ENCODE measurements around the gene GAS7. TPM values are rescaled to one million over a fixed set of nuclear protein-coding genes. Genes with fewer than 3 reads are reported as not detected.

The GAS7 gene
- total RNA-seq, 1 donor from 2014 or later, result 50.6 TPM

DNA sequence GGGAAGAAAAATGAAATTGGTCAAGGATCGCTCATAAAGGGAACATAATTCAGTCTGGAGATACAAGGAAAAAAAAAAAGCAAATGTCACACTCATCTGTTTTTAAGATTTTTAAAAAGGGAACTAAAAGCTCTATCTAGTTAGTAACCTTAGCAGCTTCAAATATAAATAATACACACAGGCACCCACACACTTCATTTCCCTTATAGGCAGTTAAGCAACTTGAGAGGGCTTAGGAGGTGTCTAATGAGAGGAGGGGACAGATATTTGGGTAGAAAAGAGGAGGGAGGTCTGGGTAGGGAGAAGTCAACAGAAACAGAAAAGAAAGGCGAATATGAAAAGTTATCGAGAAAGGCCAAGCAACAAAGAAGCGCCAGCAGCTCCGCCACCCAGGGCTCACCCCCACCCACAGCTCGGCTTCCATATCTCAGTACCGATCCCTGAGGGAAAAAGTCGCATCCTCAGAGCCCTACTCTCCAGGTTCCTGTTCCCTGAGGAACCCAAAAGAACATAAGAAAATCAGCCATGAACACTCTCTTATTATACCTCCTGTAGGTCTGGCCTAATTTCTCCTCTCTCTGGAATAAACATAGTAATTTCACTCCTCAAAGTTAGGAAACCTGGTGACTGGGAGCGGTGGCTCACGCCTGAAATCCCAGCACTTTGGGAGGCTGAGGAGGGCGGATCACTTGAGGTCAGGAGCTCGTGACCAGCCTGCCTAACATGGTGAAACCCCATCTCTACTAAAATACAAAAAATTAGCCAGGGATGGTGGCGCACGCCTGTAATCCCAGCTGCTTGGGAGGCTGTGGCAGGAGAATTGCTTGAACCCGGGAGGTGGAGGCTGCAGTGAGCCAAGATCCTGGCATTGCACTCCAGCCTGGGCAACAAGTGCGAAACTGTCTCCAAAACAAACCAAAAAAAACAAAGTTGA, 223.7 kb downstream of the GAS7 start:
- intact Hi-C loops (cut with DNase I), result no loop called here
- Histone ChIP-seq H3K27ac (peak overlapping the region; percentile 70), H3K9me3 (no peaks in the 10 kb centered on the region), H3K27me3 (no peaks in the 10 kb centered on the region), H3K36me3 (no peaks in the 10 kb centered on the region), H3K4me1 (peaks cover 13% of the 10 kb centered on the region), H3K4me3 (no peak overlapping the region)
- ATAC-seq (peak; percentile 71), DNase-seq (no peak)
- TF ChIP-seq CTCF (IDR thresholded peaks at IDR 0.05), result no peak

DNA sequence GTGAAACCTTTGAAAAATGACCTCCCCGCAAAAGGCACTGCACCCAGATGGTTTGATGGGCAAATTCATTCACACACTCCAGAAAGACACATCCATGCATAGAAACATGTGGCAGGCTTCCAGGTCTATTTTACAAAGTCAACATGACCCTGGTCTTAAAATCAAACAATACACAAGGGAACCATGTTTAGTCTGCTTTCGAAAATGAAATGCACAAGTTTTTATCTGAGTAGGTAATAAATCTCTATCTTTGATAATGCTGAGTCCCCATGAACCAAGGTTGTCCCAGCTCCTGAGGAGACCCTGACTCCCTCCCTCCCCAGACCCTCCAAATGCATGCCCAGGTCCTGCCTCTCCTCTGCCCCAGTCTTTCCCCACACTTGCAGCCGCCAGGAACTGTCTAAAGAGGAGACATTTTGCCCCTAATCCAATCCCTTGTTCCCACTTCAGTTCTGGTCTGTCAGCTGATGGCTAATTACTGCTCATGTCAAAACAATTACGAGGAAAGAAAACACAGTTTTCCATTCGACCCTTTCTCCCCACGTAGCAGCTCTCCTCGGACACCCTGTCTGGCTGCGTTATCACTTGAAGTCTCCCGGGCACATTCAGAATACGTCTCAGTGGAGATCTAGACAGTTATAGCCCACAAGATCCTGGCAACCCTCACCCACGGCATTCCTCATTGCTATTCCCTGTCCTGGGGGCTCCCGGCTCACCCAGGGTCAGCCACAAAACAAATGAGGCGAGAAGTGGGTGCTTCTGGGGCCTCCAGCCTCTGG, 224.5 kb downstream of the GAS7 start:
- TF ChIP-seq CTCF (IDR thresholded peaks at IDR 0.05), result no peak
- ATAC-seq, result no peak
- intact Hi-C loops (cut with DNase I), result no loop called here
- Histone ChIP-seq H3K4me3 (no peak overlapping the region), H3K27me3 (no peaks in the 10 kb centered on the region), H3K27ac (peak overlapping the region; percentile 70), H3K36me3 (no peaks in the 10 kb centered on the region), H3K9me3 (no peaks in the 10 kb centered on the region), H3K4me1 (peaks cover 13% of the 10 kb centered on the region)
- DNase-seq, result no peak

GRCh38 chr17:9971991-9972390, 226.4 kb downstream of the GAS7 start:
- intact Hi-C loops (cut with DNase I), result no loop called here
- Histone ChIP-seq H3K27ac (no peak overlapping the region), H3K4me1 (peaks cover 13% of the 10 kb centered on the region), H3K27me3 (no peaks in the 10 kb centered on the region), H3K9me3 (no peaks in the 10 kb centered on the region), H3K36me3 (no peaks in the 10 kb centered on the region), H3K4me3 (no peak overlapping the region)
- TF ChIP-seq CTCF (IDR thresholded peaks at IDR 0.05), result no peak
- DNase-seq (peak; percentile 65), ATAC-seq (peak; percentile 49)

DNA sequence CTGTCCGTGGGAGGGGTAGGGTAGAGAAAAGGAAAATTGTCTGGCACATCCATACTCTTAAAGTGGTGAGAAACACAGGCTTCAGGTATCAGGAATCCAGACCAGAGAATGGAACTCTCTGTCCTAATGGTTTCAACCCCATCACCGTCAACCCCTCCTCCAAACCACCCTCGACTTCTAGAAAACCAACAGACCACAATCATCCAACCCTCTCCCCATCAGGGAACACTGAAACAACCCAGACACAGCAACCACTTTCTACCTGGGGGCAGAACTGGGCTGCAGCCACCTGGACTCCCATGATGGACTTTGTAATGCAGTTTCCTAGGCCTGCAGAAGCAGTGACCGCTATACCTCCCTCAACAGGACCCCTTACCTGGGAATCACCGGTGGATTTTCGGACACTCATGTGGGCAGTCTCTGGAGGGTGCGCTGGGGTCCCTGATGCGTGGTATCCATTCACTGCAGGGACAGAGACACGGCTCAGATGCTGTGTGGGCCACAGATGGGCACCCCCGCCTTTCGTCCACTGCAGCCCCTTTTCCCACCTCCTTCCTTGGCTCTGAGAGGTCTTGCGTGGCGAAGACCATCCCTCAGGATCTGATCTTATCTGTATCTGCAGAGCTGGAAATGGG, 229.0 kb downstream of the GAS7 start:
- ATAC-seq (no peak), DNase-seq (no peak)
- Histone ChIP-seq H3K4me1 (peaks cover 13% of the 10 kb centered on the region), H3K36me3 (no peaks in the 10 kb centered on the region), H3K27ac (no peak overlapping the region), H3K9me3 (no peaks in the 10 kb centered on the region), H3K27me3 (no peaks in the 10 kb centered on the region), H3K4me3 (no peak overlapping the region)
- intact Hi-C loops (cut with DNase I), result no loop called here
- TF ChIP-seq CTCF (IDR thresholded peaks at IDR 0.05), result no peak

DNA sequence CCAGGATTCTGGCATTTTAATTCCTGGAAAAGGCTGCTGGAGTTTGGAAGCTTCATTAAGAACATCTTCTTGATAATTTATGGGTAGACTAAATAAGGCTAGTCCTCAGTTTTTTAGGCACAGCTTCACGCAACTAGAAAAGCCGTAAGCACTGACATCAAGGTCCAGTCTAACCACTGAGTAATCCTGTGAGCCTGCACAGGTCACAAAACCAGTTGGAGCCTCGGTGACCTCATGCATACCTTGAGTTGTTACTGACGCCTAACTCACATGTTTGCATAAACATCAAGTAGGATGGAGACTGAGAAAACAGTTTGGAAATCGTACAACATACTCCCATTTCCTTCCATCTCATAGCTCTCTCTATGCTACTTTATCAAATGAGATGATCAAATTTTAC, 229.5 kb downstream of the GAS7 start:
- H3K4me3 ChIP-seq, result no peak overlapping the region
- DNase-seq (no peak), ATAC-seq (no peak)
- no peaks in the 10 kb centered on the region for H3K36me3 ChIP-seq
- intact Hi-C loops (cut with DNase I), result no loop called here
- H3K27me3 ChIP-seq, result no peaks in the 10 kb centered on the region
- H3K9me3 ChIP-seq, result no peaks in the 10 kb centered on the region
- TF ChIP-seq CTCF (IDR thresholded peaks at IDR 0.05), result no peak
- H3K27ac ChIP-seq, result no peak overlapping the region
- H3K4me1 ChIP-seq, result peaks cover 13% of the 10 kb centered on the region
